ENCODE results near the gene ELK3.

The ELK3 gene

GRCh38 chr12:96193725-96194575 lies at the start of gene ELK3:
TSS of gene ELK3 (plus strand) at chr12:96194375.
- peak; percentile 55 to 67 for DNase-seq

- DNase-seq, result no peak
Observed at GRCh38 chr12:96146747-96147146, 47.4 kb upstream of the ELK3 start.

GRCh38 chr12:96150442-96150841 lies 43.7 kb upstream of the ELK3 start:
- DNase-seq, result no peak

GRCh38 chr12:96152164-96152563 lies 42.0 kb upstream of the ELK3 start:
- no peak for DNase-seq

- no peak for DNase-seq
Observed at GRCh38 chr12:96153131-96153725, 40.9 kb upstream of the ELK3 start.

- no peak for DNase-seq
Observed at GRCh38 chr12:96155181-96155580, 39.0 kb upstream of the ELK3 start.

GRCh38 chr12:96155781-96156180 lies 38.4 kb upstream of the ELK3 start:
- no peak for DNase-seq

- DNase-seq, result no peak
Observed at GRCh38 chr12:96156211-96156610, 38.0 kb upstream of the ELK3 start.

GRCh38 chr12:96157427-96157826 lies 36.7 kb upstream of the ELK3 start:
- DNase-seq, result no peak

GRCh38 chr12:96164951-96165811 lies 29.0 kb upstream of the ELK3 start:
- no peak for DNase-seq

GRCh38 chr12:96166765-96167164 lies 27.4 kb upstream of the ELK3 start:
- DNase-seq, result no peak

- DNase-seq, result no peak
Observed at GRCh38 chr12:96167492-96167891, 26.7 kb upstream of the ELK3 start.

- DNase-seq, result no peak
Observed at GRCh38 chr12:96170328-96170727, 23.8 kb upstream of the ELK3 start.

GRCh38 chr12:96170762-96171161 lies 23.4 kb upstream of the ELK3 start:
- no peak for DNase-seq

GRCh38 chr12:96171905-96172304 lies 22.3 kb upstream of the ELK3 start:
- DNase-seq, result no peak

GRCh38 chr12:96172981-96173380 lies 21.2 kb upstream of the ELK3 start:
- no peak for DNase-seq

GRCh38 chr12:96176575-96176974 lies 17.6 kb upstream of the ELK3 start:
- no peak for DNase-seq

- peak; percentile 78 to 81 for DNase-seq
Observed at GRCh38 chr12:96177013-96177412, 17.2 kb upstream of the ELK3 start.

- DNase-seq, result no peak
Observed at GRCh38 chr12:96183734-96184370, 10.3 kb upstream of the ELK3 start.

- DNase-seq, result no peak
Observed at GRCh38 chr12:96185914-96186313, 8.3 kb upstream of the ELK3 start.

GRCh38 chr12:96186607-96187301 lies 7.4 kb upstream of the ELK3 start:
- no peak for DNase-seq

- DNase-seq, result no peak
Observed at GRCh38 chr12:96187956-96188355, 6.2 kb upstream of the ELK3 start.

Data from activated T-cell treated with anti-CD3 and anti-CD28 coated beads, Interleukin-2, amount 50 U/mL, for 48 hours (primary cell).